Panc1 (cell line): ENCODE measurements around the gene SLCO3A1.

Experiments
- CTCF ChIP-seq: fragments of 450-650 bp; IDR thresholded peaks from 2 replicates; pipeline ENCODE4 v1.5.1; 2017; ENCODE audit warnings: mild to moderate bottlenecking
- POLR2AphosphoS5 ChIP-seq: IDR thresholded peaks from 2 replicates; pipeline ENCODE4 v1.6.1; 2012; ENCODE audit warnings: mild to moderate bottlenecking, low read depth, low read length, moderate library complexity
- REST ChIP-seq, 2 experiments: IDR thresholded peaks; 2 replicates each; pipeline ENCODE4 v1.6.1; 2011 to 2012; ENCODE audit warnings: low read depth in 2 of 2, control low read depth in 1 of 2, low read length in 1 of 2, mild to moderate bottlenecking in 1 of 2, moderate library complexity in 1 of 2; ENCODE audit not compliant: insufficient read depth in 1 of 2
- SIN3A ChIP-seq: IDR thresholded peaks from 2 replicates; pipeline ENCODE4 v1.6.1; 2012; ENCODE audit warnings: low read depth, mild to moderate bottlenecking, low read length, moderate library complexity, borderline replicate concordance; ENCODE audit not compliant: insufficient read depth

GRCh38 chr15:92079647-92080255, 226.2 kb downstream of the SLCO3A1 start:
- TF ChIP-seq CTCF (no peak), POLR2AphosphoS5 (no peak), SIN3A (no peak), REST (IDR thresholded peaks at IDR 0.05; ENCODE audit: insufficient read depth in 1 of 2, low read depth in 2 of 2, low read length in 1 of 2) (no peak)
